ENCODE measurements around the gene SPSB2. TPM values are rescaled to one million over a fixed set of nuclear protein-coding genes. Genes with fewer than 3 reads are reported as not detected.
"Not testable (repeated sequence)": the region's sequence is repeated elsewhere in the genome, so short reads cannot be mapped to it uniquely, and the experiment has no call there.

Gene SPSB2
- total RNA-seq, 1 donor from 2014 or later: 7.0 TPM

GRCh38 chr12:6902448-6902847 is 29.3 kb upstream of the SPSB2 start:
- no peak for DNase-seq (ENCODE audit: low spot score)

GRCh38 chr12:6899837-6900519 is 26.9 kb upstream of the SPSB2 start:
- DNase-seq (ENCODE audit: low spot score): peak; percentile 69

- no peak for DNase-seq (ENCODE audit: low spot score)
Measured at GRCh38 chr12:6899427-6899826, 26.3 kb upstream of the SPSB2 start.

DNA sequence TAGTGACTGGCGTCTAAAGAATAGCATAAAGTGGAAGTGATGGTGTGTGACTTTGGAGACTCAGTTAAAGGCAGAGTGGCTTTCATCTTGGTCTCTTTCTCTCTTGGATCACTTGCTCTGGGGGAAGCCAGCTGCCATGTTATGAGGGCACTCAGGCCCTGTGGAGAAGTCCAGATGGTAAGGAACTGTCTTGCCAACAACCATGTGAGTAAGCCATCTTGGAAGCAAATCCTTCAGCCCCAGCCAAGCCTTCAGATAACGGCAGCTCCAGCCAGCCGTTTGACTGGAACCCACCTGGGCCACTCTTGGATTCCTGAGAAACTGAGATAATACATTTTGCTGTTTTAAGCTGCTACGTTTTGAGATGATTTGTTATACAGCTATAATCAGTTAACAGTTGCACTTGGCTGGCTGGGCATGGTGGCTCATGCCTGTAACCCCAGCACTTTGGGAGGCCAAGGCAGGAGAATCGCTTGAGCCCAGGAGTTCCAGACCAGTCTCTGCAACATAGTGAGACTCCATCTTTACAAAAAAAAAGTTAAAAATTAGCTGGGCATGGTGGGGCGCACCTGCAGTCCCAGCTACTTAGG is 23.8 kb upstream of the SPSB2 start:
- no peak for DNase-seq (ENCODE audit: low spot score)

DNA sequence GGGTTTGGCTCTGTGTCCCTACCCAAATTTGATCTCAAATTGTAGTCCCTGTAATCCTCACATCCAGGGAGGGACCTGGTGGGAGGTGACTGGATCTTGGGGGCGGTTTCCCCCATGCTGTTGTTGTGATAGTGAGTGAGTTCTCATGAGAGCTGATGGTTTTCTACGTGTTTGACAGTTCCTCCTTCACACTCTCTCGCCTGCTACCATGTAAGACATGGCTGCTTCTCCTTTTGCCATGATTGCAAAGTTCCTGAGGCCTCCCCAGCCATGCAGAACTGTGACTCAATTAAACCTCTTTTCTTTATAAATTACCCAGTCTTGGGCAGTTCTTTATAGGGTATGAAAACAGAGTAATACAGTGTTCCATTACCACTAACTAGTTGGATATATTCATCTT is 21.2 kb upstream of the SPSB2 start:
- no peak for DNase-seq (ENCODE audit: low spot score)

- not testable (repeated sequence) for DNase-seq (ENCODE audit: low spot score)
Measured at GRCh38 chr12:6892683-6893082, 19.6 kb upstream of the SPSB2 start.

DNA sequence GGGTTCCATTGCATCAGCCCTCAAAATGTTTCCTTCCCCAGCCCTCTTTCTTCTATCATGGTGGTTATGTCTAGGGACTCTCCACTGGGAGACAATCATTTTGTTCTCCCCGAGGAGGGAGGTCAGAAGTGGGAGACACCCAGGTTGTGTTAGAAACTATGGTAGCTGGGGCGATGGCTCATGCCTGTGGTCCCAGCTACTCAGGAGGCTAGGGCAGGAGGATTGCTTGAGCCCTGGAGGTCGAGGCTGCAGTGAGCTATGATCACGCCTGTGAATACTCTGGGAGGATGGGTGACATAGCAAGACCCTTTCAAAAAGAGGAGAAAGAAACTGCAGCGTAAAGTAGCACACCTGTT is 18.5 kb upstream of the SPSB2 start:
- no peak for DNase-seq (ENCODE audit: low spot score)

- peak; percentile 98 for DNase-seq (ENCODE audit: low spot score)
Measured at GRCh38 chr12:6890789-6891645, 17.9 kb upstream of the SPSB2 start.

DNA sequence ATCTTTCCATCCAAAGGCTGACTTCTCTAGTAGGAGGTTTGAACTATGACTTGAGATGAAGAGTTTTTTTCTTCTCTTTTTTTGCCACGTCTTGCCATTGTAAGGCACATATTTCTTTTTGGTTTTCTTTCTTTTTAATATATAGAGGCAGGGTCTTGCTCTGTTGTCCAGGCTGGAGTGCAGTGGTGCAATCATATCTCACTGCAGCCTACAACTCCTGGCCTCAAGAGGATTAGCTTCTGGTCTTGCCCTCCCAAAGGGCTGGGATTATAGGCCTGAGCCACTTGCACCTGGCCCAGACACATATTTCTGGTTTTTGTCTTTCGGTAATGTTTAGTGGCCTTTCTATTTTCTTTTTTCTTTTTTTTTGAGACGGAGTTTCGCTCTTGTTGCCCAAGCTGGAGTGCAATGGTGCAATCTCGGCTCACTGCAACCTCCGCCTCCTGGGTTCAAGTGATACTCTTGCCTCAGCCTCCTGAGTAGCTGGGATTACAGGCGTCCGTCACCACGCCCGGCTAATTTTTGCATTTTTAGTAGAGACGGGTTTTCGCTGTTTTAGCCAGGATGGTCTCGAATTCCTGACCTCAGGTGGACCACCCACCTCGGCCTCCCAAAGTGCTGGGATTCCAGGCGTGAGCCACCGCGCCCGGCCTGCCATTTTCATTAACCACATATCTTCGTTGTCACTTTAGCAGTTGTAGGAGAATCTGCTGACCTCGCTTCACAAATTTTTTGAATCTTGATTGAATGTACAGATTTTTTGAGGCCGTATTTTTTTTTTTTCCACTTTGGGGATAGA is 16.9 kb upstream of the SPSB2 start:
- not testable (repeated sequence) for DNase-seq (ENCODE audit: low spot score)

DNA sequence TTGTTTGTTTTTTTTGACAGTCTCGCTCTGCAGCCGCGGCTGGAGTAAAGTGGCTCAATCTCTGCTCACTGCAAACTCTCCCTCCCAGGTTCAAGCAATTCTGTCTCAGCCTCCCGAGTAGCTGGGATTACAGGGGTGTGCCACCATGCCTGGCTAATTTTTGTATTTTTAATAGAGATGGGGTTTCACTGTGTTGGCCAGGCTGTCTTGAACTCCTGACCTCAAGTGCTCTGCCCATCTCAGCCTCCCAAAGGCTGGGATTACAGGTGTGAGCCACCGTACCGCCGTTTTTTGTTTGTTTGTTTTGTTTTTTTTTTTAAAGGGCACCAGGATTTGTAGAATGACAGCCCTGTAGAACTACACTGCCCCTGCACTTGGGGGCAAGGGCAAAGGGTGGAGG is 15.7 kb upstream of the SPSB2 start:
- not testable (repeated sequence) for DNase-seq (ENCODE audit: low spot score)

DNA sequence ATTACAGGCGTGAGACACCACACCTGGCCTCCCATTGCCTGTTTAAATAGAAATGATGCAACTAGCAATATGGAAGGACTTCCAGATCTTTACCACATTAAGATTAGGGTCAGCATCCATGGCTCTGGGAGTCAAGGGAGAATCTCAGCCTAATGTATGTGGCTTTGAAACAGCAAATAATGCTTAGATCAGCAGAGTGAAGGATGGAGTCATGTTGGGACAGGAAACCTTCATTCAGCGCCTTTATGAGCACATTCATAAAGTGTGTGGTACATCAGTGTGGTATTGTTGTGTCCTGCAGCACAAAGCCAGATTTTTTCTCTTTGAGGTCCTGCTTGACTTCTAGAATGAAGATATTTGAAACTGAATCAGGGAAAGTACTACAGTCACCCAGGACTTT is 15.3 kb upstream of the SPSB2 start:
- no peak for DNase-seq (ENCODE audit: low spot score)

DNA sequence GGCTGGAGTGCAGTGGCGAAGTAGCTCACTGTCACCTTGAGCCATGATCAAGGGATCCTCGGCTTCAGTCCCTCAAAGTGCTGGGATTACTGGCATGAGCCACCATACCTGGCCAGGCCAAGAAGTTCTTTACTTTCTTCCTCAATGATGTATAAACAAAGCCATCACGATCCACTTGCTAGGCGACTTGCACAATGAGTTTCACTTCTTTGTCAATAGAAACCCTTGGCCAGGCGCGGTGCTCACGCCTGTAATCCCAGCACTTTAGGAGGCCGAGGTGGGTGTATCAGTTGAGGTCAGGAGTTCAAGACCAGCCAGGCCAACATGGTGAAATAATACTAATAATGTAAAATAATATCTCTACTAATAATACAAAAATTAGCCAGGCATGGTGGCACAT is 14.4 kb upstream of the SPSB2 start:
- DNase-seq (ENCODE audit: low spot score): no peak

GRCh38 chr12:6886206-6886999 is 13.3 kb upstream of the SPSB2 start:
- not testable (repeated sequence) for DNase-seq (ENCODE audit: low spot score)

GRCh38 chr12:6884539-6884938 is 11.4 kb upstream of the SPSB2 start:
- DNase-seq (ENCODE audit: low spot score): no peak

DNA sequence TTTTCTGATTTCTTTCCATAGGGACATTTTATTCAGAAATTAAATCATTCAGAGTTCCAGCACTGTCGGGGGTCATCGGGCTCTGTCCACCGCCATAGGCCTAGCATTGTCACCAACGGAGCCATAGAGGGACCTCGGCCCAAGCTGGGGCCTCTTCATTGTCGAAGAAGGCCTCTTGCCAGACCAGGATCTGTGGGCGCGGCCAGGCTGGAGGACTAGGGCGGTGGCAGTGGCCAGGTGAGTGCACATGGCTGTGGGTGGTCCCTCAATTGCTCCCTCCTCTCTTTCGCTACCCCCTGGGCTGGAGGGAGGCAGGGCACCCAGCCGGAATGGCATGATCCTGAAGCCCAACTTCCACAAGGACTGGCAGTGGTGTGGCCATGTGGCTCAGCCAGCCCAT is 10.6 kb upstream of the SPSB2 start:
- DNase-seq (ENCODE audit: low spot score): no peak

DNA sequence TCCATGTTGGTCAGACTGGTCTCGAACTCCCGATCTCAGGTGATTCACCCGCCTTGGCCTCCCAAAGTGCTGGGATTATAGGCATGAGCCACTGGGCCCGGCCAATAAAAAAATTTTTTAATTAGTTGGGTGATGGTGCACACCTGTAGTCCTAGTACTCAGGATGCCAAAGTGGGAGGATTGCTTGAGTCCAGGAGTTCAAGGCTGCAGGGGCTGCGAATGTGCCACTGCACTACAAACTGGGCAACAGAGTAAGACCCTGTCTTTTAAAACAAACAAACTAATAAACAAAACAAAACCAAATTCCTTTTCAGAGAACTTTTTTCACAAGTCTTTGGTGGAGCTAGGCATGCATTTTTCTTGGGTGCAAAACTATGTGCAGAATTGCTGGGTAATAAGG is 10.1 kb upstream of the SPSB2 start:
- no peak for DNase-seq (ENCODE audit: low spot score)

DNA sequence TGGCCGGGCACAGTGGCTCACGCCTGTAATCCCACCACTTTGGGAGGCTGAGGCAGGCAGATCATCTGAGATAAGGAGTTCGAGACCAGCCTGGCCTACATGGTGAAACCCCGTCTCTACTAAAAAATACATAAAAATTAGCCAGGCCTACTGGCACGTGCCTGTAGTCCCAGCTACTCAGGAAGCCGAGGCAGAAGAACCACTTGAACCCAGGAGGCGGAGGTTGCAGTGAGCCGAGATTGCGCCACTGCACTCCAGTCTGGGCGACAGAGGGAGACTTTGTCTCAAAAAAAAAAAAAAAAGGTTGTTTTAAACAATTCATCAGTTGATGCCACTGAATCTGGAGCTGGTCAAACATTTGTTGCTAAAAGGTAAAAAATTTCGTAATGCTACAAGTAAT is 6.7 kb upstream of the SPSB2 start:
- DNase-seq (ENCODE audit: low spot score): not testable (repeated sequence)

GRCh38 chr12:6874015-6874368 is 889 bp upstream of the SPSB2 start:
- DNase-seq (ENCODE audit: low spot score): not testable (repeated sequence)

GRCh38 chr12:6872073-6873048 is 742 bp downstream of the SPSB2 start:
- DNase-seq (ENCODE audit: low spot score): peak; percentile 83

All from umbilical cord (tissue), 2 donors.